ENCODE data around the gene AFG1L.
"Not testable (repeated sequence)": the region's sequence is repeated elsewhere in the genome, so short reads cannot be mapped to it uniquely, and the experiment has no call there.

AFG1L gene

GRCh38 chr6:108294727-108295625, at the start of gene AFG1L:
Gene AFG1L, plus strand, starts transcription at chr6:108295054. Its CDS starts 26 bp downstream, at chr6:108295080.
- Histone ChIP-seq H3K27me3 (ENCODE audit: insufficient read depth, low read length) (no peaks in the 10 kb centered on the region), H3K9me3 (ENCODE audit: low read length) (no peaks in the 10 kb centered on the region), H3K4me2 (ENCODE audit: low read length) (peak within 1 kb of the TSS; percentile 87), H3K9ac (ENCODE audit: low read length) (peak within 1 kb of the TSS; percentile 92), H3K9me2 (ENCODE audit: low read depth, low read length) (no peaks in the 10 kb centered on the region), H3K27ac (ENCODE audit: low read depth, low read length, poor library complexity, severe bottlenecking) (peak within 1 kb of the TSS; percentile 90), H2AFZ (ENCODE audit: low read length) (peak within 1 kb of the TSS; percentile 53), H4K20me1 (ENCODE audit: insufficient read depth, low read length) (no peaks in the 10 kb centered on the region), H3K36me3 (ENCODE audit: insufficient read depth, low read length) (no peaks in the 10 kb centered on the region), H3K79me2 (ENCODE audit: insufficient read depth, low read length) (0 out of 2 replicates have a peak, but pooled peaks cover 8% of the 10 kb centered on the region), H3F3A (ENCODE audit: insufficient read depth, low read length) (peaks cover 4% of the 10 kb centered on the region; the same call in 1 of the 2 replicates), H3K4me3 (ENCODE audit: low read depth, low read length, poor library complexity, severe bottlenecking) (peak within 1 kb of the TSS; percentile 82), H3K4me1 (ENCODE audit: insufficient read depth, low read length, severe bottlenecking) (peaks cover 18% of the 10 kb centered on the region)
- TF ChIP-seq EZH2 (IDR thresholded peaks at IDR 0.05; ENCODE audit: borderline replicate concordance, low read length) (no peak), CTCF (IDR thresholded peaks at IDR 0.05; ENCODE audit: low read length) (no peak)

GRCh38 chr6:108245095-108245494, 49.8 kb upstream of the AFG1L start:
- H3F3A ChIP-seq (ENCODE audit: insufficient read depth, low read length); H3K4me2 ChIP-seq (ENCODE audit: low read length); H4K20me1 ChIP-seq (ENCODE audit: insufficient read depth, low read length); H3K4me3 ChIP-seq (ENCODE audit: low read depth, low read length, poor library complexity, severe bottlenecking); H2AFZ ChIP-seq (ENCODE audit: low read length); H3K9ac ChIP-seq (ENCODE audit: low read length); H3K9me3 ChIP-seq (ENCODE audit: low read length); H3K27ac ChIP-seq (ENCODE audit: low read depth, low read length, poor library complexity, severe bottlenecking); H3K9me2 ChIP-seq (ENCODE audit: low read depth, low read length); H3K27me3 ChIP-seq (ENCODE audit: insufficient read depth, low read length); H3K4me1 ChIP-seq (ENCODE audit: insufficient read depth, low read length, severe bottlenecking): not testable (repeated sequence)
- peaks cover 59% of the 10 kb centered on the region for H3K36me3 ChIP-seq (ENCODE audit: insufficient read depth, low read length)
- H3K79me2 ChIP-seq (ENCODE audit: insufficient read depth, low read length): peaks cover 57% of the 10 kb centered on the region

GRCh38 chr6:108247965-108248536, 46.8 kb upstream of the AFG1L start:
- Histone ChIP-seq H3K4me2 (ENCODE audit: low read length) (no peak overlapping the region), H3K4me3 (ENCODE audit: low read depth, low read length, poor library complexity, severe bottlenecking) (no peak overlapping the region), H3K27me3 (ENCODE audit: insufficient read depth, low read length) (no peaks in the 10 kb centered on the region), H3K9me2 (ENCODE audit: low read depth, low read length) (no peaks in the 10 kb centered on the region), H4K20me1 (ENCODE audit: insufficient read depth, low read length) (no peaks in the 10 kb centered on the region), H3K4me1 (ENCODE audit: insufficient read depth, low read length, severe bottlenecking) (peaks cover 24% of the 10 kb centered on the region), H3F3A (ENCODE audit: insufficient read depth, low read length) (no peaks in the 10 kb centered on the region), H3K79me2 (ENCODE audit: insufficient read depth, low read length) (peaks cover 67% of the 10 kb centered on the region), H3K27ac (ENCODE audit: low read depth, low read length, poor library complexity, severe bottlenecking) (no peak overlapping the region), H3K9ac (ENCODE audit: low read length) (no peak overlapping the region), H2AFZ (ENCODE audit: low read length) (no peak overlapping the region), H3K9me3 (ENCODE audit: low read length) (no peaks in the 10 kb centered on the region), H3K36me3 (ENCODE audit: insufficient read depth, low read length) (peaks cover 48% of the 10 kb centered on the region)
- no peak for TF ChIP-seq EZH2 (IDR thresholded peaks at IDR 0.05; ENCODE audit: borderline replicate concordance, low read length)
- 0 out of 2 replicates have a peak, but pooled peaks have one; percentile 7 for TF ChIP-seq CTCF (IDR thresholded peaks at IDR 0.05; ENCODE audit: low read length)

Data from OCI-LY1 (cell line).